CD4-positive, alpha-beta T cell treated with Interleukin-4 for 1 hour (primary cell): ENCODE results near the gene TMEM120A.

Experiments used
- DNase-seq, 2 donors: peaks; one replicate each; pipeline ENCODE4 v3.0.0-alpha.2; 2020 to 2022

Gene TMEM120A

DNA sequence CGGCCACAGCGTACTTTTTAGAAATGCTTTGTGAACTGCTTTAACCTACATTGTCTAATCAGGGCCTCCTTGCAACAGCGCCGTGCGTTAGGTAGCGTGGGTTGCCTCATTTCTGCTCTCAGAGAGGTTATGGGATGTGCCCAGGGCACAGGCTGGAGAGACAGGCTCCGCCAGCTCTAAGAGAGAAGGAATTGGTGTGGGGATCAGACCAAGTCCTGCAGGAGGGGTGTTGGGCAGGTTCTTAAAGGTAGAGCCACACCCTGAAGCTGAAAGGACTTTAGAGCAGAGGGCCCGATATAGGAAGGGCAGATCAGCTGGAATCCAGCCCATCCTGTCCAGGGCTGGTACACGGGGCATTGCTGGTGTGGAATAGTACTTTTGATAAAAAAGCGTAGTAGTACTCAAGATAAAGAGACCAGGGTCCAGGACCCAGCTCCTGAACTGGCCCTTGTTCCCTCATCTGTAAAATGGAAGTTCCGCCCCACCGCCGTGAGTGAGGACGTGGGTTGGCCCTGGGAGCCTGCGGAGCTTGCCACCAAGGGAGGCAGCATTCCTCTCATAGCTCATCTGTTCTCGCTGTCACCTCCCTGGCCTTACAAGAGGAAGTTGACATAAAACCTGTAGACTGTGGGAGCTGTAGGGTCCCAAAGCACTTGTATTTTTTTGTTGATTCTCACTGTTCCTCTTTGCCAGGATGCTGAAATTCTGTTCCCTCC is 37.2 kb downstream of the TMEM120A start:
- no peak for DNase-seq

DNA sequence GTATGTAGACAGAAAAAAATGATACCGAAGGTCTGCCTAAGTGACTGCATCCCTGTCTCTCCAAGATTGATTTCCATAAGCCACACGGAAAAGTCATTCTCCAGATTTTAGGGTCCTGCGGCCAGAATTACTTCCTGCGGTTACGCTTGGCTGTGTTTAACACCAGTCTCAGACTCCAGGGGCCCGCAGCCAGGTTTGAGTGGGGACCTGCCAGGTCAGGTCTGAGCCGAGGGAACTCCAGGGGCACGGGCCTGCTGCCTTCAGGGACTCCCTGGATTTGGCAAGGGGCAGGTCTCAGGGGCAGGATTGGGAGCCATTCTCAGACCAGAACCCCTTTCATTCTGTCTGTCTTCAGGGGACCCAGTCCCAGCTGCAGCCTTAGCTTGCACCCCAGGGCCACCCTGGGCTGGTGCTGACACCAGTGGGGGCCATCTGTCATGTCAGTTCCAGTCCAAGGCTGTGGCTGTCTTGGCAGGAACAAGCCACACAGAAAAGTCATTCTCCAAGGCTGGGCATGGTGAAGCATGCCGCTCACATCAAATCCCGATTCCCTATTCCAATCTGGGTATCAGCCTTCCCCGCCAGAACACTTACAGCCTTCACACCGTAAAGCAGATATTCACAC is 39.0 kb downstream of the TMEM120A start:
- DNase-seq: no peak

DNA sequence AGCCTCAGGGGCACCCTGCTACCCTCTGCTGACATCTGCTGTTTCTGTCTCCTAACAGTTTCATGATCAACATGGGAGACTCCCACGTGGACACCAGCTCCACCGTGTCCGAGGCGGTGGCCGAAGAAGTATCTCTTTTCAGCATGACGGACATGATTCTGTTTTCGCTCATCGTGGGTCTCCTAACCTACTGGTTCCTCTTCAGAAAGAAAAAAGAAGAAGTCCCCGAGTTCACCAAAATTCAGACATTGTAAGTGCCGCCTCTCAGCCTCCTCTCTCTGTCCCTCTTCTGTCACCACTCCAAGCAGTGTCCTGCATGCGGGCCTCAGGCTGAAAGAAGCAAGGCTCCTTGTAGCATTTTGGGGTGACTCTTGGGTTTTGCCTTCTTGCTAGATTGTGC is 40.5 kb downstream of the TMEM120A start:
- peak in 1 of 2 donors; percentile 19 for DNase-seq

GRCh38 chr7:75953431-75953830 is 41.0 kb downstream of the TMEM120A start:
- DNase-seq: no peak

DNA sequence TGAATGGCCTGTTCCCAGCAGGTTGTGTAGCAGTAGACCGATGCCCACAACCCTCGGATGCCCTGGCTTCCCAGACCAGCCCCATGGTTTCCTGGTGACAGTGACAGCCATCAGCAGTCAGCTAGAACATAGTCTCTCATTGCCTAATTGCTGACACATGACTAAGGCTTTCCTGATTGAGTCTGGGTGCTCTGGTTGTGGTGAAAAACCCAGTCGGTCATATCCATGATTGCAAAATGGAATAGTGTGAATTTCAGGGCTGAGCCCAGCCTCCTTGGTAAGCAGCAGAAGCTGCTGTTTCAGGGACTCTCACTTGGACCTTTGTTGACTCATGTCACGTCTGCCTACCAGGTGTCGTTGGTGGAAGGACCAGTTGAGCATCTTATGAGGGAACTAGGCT is 42.9 kb downstream of the TMEM120A start:
- peak in 1 of 2 donors; percentile 70 for DNase-seq

- DNase-seq: no peak
Measured at GRCh38 chr7:75950111-75950681, 44.2 kb downstream of the TMEM120A start.

DNA sequence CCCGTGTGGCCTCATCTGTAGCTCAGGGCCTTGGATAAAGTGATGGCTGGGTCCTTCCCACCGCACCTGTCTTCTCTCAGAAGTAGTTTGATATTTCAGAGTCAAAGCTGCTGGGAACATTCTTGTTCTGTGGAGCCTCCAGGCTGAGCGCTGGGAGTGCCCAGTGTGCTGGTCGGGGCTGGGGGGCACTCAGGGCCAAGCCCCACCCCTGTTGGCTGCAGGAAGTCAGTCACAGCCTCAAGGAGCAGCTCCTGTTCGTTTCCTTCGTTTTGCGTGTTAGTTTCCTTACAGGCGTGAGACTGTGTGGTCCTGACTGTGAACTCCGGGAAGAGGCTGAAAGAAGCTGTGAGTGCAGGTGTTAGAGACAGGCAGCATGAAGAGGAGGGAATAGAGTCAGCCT is 46.2 kb downstream of the TMEM120A start:
- no peak for DNase-seq

- no peak for DNase-seq
Measured at GRCh38 chr7:75946207-75946855, 48.1 kb downstream of the TMEM120A start.

DNA sequence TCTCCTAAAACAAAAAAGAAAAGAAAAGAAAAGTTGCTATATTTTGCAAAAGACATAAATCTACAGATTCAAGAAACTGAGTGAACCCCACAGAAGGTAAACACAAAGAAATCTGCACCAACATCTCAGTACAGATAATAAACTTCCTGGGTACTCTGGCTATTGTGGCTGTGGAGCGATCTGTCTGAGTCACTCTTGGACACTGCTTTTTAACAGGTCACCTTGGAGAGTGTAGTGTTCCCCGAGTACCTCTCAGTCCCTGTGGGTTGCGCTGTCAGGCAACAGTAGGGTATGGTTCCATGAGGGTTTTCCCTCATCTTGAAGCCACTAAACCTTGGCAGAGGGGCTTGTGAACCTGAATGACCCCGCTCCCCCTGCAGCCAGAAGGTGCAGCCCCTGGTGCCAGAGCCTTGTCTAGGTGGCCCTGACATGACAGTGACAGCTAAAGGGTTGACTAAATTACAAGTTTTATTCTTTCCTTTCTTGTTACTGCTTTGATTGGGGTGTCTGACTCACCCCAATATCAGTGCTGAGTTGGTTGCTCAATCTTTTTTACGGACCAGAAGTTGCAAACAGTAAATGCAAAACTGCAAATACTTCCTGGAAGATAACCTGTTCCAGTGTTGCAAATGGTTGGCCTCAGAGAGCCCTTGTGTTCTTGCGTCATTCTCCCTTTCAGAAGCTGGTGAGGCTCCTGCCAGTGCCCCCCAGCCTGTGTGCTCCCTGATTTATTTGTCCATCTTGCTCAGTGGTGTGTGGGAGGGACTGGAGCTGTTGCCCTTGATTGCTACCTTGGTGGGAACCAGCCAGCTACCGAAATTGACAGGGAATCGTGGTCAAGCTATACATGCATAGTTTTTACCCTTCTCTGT is 48.9 kb downstream of the TMEM120A start:
- peak in 1 of 2 donors; percentile 27 for DNase-seq

GRCh38 chr7:75944507-75944906 is 49.9 kb downstream of the TMEM120A start:
- DNase-seq: no peak

DNA sequence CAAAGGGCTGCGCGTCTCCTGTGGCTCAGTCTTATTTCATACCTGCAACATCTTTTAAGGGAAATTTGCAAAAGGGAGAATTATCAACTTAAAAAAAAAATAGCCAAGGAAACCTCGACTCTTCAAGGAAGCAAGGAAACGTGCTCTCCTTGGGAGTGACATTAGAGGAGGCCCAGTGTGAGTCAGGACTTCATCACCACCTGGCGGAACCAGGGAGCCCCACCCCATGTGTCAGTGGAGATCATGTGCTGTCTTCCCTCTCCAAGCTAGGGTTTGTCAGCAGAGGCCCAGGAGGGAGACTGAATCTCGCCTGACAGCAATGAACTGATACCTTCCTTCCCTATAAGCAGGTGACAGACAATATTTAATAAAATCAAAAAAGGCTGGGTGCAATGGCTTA is 50.5 kb downstream of the TMEM120A start:
- no peak for DNase-seq

DNA sequence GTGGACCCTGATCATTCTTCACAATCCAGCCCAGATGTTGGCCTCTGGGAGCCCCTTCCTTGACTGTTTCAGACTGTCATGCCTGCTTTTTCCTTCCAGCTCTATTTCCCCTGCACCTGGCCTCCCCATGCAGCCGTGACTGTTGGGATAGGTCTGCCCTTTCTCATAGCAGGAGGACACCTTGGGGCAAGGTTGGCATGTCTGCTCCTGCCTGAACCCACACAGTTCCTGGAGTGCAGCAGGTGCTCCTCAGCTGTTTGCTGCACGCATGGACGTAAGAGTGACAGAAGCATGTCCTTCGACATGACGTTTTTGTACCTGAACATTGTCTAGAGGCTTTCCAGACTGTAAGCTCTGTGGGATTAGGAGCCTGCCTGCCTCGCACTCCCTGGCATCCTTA is 55.5 kb downstream of the TMEM120A start:
- DNase-seq: no peak

DNA sequence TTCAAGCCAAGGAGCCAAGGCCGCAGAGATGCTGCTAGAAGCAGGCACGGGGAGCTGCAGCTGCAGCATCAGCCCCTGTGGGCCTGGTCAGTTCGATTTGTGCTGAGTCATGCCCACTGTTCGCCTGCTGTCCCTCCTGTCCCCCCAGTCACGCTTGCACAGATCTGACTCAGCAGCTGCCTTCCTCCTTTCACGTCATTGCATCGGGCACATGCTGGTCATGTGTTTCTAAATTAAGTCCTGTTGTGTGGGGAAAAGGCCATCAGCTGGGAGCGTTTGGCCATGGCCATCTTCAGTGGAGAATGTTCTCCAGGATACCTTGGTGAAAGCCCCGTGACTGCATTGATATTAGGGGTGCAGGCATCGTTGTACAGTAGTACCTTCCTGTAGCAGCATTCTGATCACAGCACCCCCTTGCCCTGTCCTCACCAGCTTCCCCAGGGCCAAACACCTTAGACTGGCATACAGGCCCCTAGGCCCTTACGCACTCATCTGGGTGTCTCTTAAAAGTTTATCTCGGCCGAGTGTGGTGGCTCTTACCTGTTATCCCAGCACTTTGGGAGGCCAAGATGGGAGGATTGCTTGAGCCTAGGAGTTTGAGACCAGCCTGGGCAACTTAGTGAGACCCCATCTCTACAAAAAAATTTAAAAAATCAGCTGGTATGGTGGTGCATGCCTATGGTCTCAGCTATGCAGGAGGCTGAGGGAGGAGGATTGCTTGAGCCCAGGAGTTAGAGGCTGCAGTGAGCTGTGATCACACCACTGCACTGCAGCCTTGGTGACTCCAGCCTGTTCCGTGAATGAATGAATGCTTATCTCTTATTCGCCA is 56.2 kb downstream of the TMEM120A start:
- DNase-seq: peak in 1 of 2 donors; percentile 46
